ENCODE data around the gene FGFR4. TPM values are rescaled to one million over a fixed set of nuclear protein-coding genes. Genes with fewer than 3 reads are reported as not detected.
A peak's percentile ranks its signal among the peaks of the same experiment; 100 is the strongest.

FGFR4 gene
- total RNA-seq, 1 donor from 2014 or later, result 4.2 TPM

GRCh38 chr5:177100714-177101121 is 14.0 kb downstream of the FGFR4 start:
- no peak for DNase-seq (ENCODE audit: low read depth in 2 of 2)

- DNase-seq (ENCODE audit: low read depth in 2 of 2), result peak; percentile 32 to 53
These were observed 17.0 kb downstream of the FGFR4 start for GRCh38 chr5:177103523-177104253.

- no peak for DNase-seq (ENCODE audit: low read depth in 2 of 2)
These were observed 19.2 kb downstream of the FGFR4 start for GRCh38 chr5:177105691-177106476.

- no peak for DNase-seq (ENCODE audit: low read depth in 2 of 2)
These were observed 20.4 kb downstream of the FGFR4 start for GRCh38 chr5:177107159-177107558.

- DNase-seq (ENCODE audit: low read depth in 2 of 2), result no peak
These were observed 23.1 kb downstream of the FGFR4 start for GRCh38 chr5:177109810-177110209.

GRCh38 chr5:177111720-177112394 is 25.1 kb downstream of the FGFR4 start:
- DNase-seq (ENCODE audit: low read depth in 2 of 2), result peak; percentile 41 to 65

- no peak for DNase-seq (ENCODE audit: low read depth in 2 of 2)
These were observed 26.0 kb downstream of the FGFR4 start for GRCh38 chr5:177112589-177113220.

- DNase-seq (ENCODE audit: low read depth in 2 of 2), result peak; percentile 77 to 80
These were observed 27.1 kb downstream of the FGFR4 start for GRCh38 chr5:177113566-177114424.

GRCh38 chr5:177116631-177117373 is 30.1 kb downstream of the FGFR4 start:
- peak; percentile 75 to 82 for DNase-seq (ENCODE audit: low read depth in 2 of 2)

GRCh38 chr5:177117441-177118045 is 30.8 kb downstream of the FGFR4 start:
- no peak for DNase-seq (ENCODE audit: low read depth in 2 of 2)

GRCh38 chr5:177122566-177122965 is 35.9 kb downstream of the FGFR4 start:
- no peak for DNase-seq (ENCODE audit: low read depth in 2 of 2)

- DNase-seq (ENCODE audit: low read depth in 2 of 2), result no peak
These were observed 37.2 kb downstream of the FGFR4 start for GRCh38 chr5:177123789-177124485.

- no peak for DNase-seq (ENCODE audit: low read depth in 2 of 2)
These were observed 37.8 kb downstream of the FGFR4 start for GRCh38 chr5:177124486-177124991.

- DNase-seq (ENCODE audit: low read depth in 2 of 2), result no peak
These were observed 40.1 kb downstream of the FGFR4 start for GRCh38 chr5:177126771-177127170.

- peak in 1 of 2 donors; percentile 32 for DNase-seq (ENCODE audit: low read depth in 2 of 2)
These were observed 41.9 kb downstream of the FGFR4 start for GRCh38 chr5:177128551-177128981.

GRCh38 chr5:177130211-177131018 is 43.7 kb downstream of the FGFR4 start:
- DNase-seq (ENCODE audit: low read depth in 2 of 2), result peak; percentile 58 to 59

GRCh38 chr5:177131019-177131320 is 44.3 kb downstream of the FGFR4 start:
- DNase-seq (ENCODE audit: low read depth in 2 of 2), result no peak

Measured in lung microvascular endothelial cell (primary cell).